Neural cell (in vitro differentiated cells): ENCODE data around the gene DNM3. TPM values are rescaled to one million over a fixed set of nuclear protein-coding genes. Genes with fewer than 3 reads are reported as not detected.

Experiments
- H2AFZ ChIP-seq: fragments of 200-600, 300-800 bp; sonication (generic), shearing (Covaris generic); 2 replicates; pipeline ENCODE4 v1.6.0; 2014; ENCODE audit warnings: low read depth, mild to moderate bottlenecking, antibody characterized with exemption, low read length, moderate library complexity
- H3F3A ChIP-seq: fragments of 200-600 bp; shearing (Covaris generic); 2 replicates; pipeline ENCODE4 v1.6.1; 2016; ENCODE audit warnings: mild to moderate bottlenecking, moderate library complexity, mixed read lengths, antibody characterized with exemption, low read length; ENCODE audit not compliant: insufficient read depth, poor library complexity, severe bottlenecking
- H3K27ac ChIP-seq: fragments of 200-600, 300-800 bp; sonication (generic), shearing (Covaris generic); 2 replicates; pipeline ENCODE4 v1.5.1; 2014; ENCODE audit warnings: mild to moderate bottlenecking, low read length, moderate library complexity
- H3K27me3 ChIP-seq: fragments of 300-800, 200-600 bp; sonication (generic), shearing (Covaris generic); 2 replicates; pipeline ENCODE4 v1.6.0; 2014; ENCODE audit warnings: mild to moderate bottlenecking, low read depth, low read length, moderate library complexity; ENCODE audit not compliant: insufficient read depth
- H3K36me3 ChIP-seq: fragments of 300-800, 200-600 bp; sonication (generic), shearing (Covaris generic); 2 replicates; pipeline ENCODE4 v1.5.1; 2014; ENCODE audit warnings: mild to moderate bottlenecking, antibody characterized with exemption, low read length, moderate library complexity; ENCODE audit not compliant: insufficient read depth
- H3K4me2 ChIP-seq: fragments of 300-800, 200-600 bp; sonication (generic), shearing (Covaris generic); 2 replicates; pipeline ENCODE4 v1.6.0; 2014; ENCODE audit warnings: mild to moderate bottlenecking, low read length
- H3K4me3 ChIP-seq: fragments of 300-800, 200-600 bp; sonication (generic), shearing (Covaris generic); 2 replicates; pipeline ENCODE4 v1.5.1; 2014; ENCODE audit warnings: mild to moderate bottlenecking, low read length, moderate library complexity
- H3K79me2 ChIP-seq: fragments of 200-600 bp; shearing (Covaris generic); replicated peaks from 2 replicates; pipeline ENCODE4 v1.6.0; 2014; ENCODE audit warnings: mild to moderate bottlenecking, low read length, moderate library complexity; ENCODE audit not compliant: insufficient read depth
- H3K9ac ChIP-seq: fragments of 300-800, 200-600 bp; sonication (generic), shearing (Covaris generic); 2 replicates; pipeline ENCODE4 v1.6.1; 2016; ENCODE audit warnings: mild to moderate bottlenecking, low read length, mixed read lengths
- H3K9me2 ChIP-seq: fragments of 200-600 bp; shearing (Covaris generic); 2 replicates; pipeline ENCODE4 v1.6.1; 2016; ENCODE audit warnings: mild to moderate bottlenecking, low read length, mixed read lengths; ENCODE audit not compliant: insufficient read depth
- H3K9me3 ChIP-seq: fragments of 200-600, 300-800 bp; sonication (generic), shearing (Covaris generic); 2 replicates; pipeline ENCODE4 v1.6.1; 2016; ENCODE audit warnings: mild to moderate bottlenecking, mixed run types, low read length, moderate library complexity, mixed read lengths
- H4K20me1 ChIP-seq: fragments of 200-600 bp; shearing (Covaris generic); 2 replicates; pipeline ENCODE4 v1.6.1; 2016; ENCODE audit warnings: mild to moderate bottlenecking, mixed run types; ENCODE audit not compliant: insufficient read depth
- CTCF ChIP-seq: fragments of 450-650 bp; IDR thresholded peaks from 2 replicates; pipeline ENCODE4 v1.5.1; 2014; ENCODE audit warnings: antibody characterized with exemption, mild to moderate bottlenecking, moderate library complexity; ENCODE audit not compliant: poor library complexity, severe bottlenecking
- EP300 ChIP-seq: fragments of 450-650 bp; conservative IDR thresholded peaks from 2 replicates; pipeline ENCODE4 v1.6.1; 2014; ENCODE audit warnings: antibody characterized with exemption, mild to moderate bottlenecking, moderate library complexity; ENCODE audit not compliant: poor library complexity, severe bottlenecking
- EZH2 ChIP-seq: fragments of 200-600, 300-800 bp; shearing (Covaris generic), sonication (generic); IDR thresholded peaks from 2 replicates; pipeline ENCODE4 v1.6.1; 2014; ENCODE audit warnings: antibody characterized with exemption, low read length, borderline replicate concordance, mild to moderate bottlenecking; ENCODE audit not compliant: insufficient read depth, poor library complexity, severe bottlenecking
- MXI1 ChIP-seq: fragments of 450-650 bp; conservative IDR thresholded peaks from 2 replicates; pipeline ENCODE4 v1.6.1; 2014; ENCODE audit warnings: antibody characterized with exemption, mild to moderate bottlenecking; ENCODE audit not compliant: poor library complexity, severe bottlenecking
- POLR2AphosphoS5 ChIP-seq: IDR thresholded peaks from 2 replicates; pipeline ENCODE4 v1.6.1; 2012
- RAD21 ChIP-seq: fragments of 450-650 bp; conservative IDR thresholded peaks from 2 replicates; pipeline ENCODE4 v1.6.1; 2014; ENCODE audit warnings: antibody characterized with exemption, mild to moderate bottlenecking, moderate library complexity
- SMC3 ChIP-seq: fragments of 450-650 bp; conservative IDR thresholded peaks from 2 replicates; pipeline ENCODE4 v1.6.1; 2014; ENCODE audit warnings: antibody characterized with exemption, mild to moderate bottlenecking, moderate library complexity; ENCODE audit not compliant: poor library complexity
- TAF1 ChIP-seq: IDR thresholded peaks from 2 replicates; pipeline ENCODE4 v1.6.1; 2012; ENCODE audit warnings: low read depth
- polyA minus RNA-seq: library from RNA; depleted of rRNA, polyadenylated mRNA; stranded (reverse); fragments of >200 nt; gene quantifications from 2 replicates; pipeline ENCODE4 v1.2.3, GENCODE V29; 2014
- polyA plus RNA-seq: library from polyadenylated mRNA; depleted of rRNA; stranded (reverse); fragments of >200 nt; gene quantifications from 2 replicates; pipeline ENCODE4 v1.2.3, GENCODE V29; 2014
- TF ChIP-seq, protein P1 (sequence below): IDR thresholded peaks from 2 replicates; pipeline ENCODE4 v1.6.1; 2012; ENCODE audit warnings: borderline replicate concordance

Gene DNM3
- polyA plus RNA-seq (33.2 and 37.1 TPM in 2 replicates), polyA minus RNA-seq (102 and 136 TPM in 2 replicates)

- Histone ChIP-seq H3K9me2 (no peaks in the 10 kb centered on the region), H3K27me3 (no peaks in the 10 kb centered on the region), H3K4me2 (peak within 1 kb of the TSS; percentile 57), H4K20me1 (no peaks in the 10 kb centered on the region), H3K79me2 (peaks cover 21% of the 10 kb centered on the region), H3K36me3 (no peaks in the 10 kb centered on the region), H3K4me3 (peak within 1 kb of the TSS; percentile 86), H3K27ac (peak within 1 kb of the TSS; percentile 85), H3K9ac (peak within 1 kb of the TSS; percentile 91), H3F3A (peaks cover 6% of the 10 kb centered on the region), H3K9me3 (no peaks in the 10 kb centered on the region), H2AFZ (peak within 1 kb of the TSS; percentile 73)
- no peak for TF ChIP-seq EZH2
- TF ChIP-seq MXI1, result peak; percentile 61
- TF ChIP-seq CTCF, result no peak
- peak; percentile 21 for TF ChIP-seq SMC3
- peak; percentile 35 for TF ChIP-seq RAD21
- TF ChIP-seq POLR2AphosphoS5, result peak; percentile 97
- TF ChIP-seq, protein P1, sequence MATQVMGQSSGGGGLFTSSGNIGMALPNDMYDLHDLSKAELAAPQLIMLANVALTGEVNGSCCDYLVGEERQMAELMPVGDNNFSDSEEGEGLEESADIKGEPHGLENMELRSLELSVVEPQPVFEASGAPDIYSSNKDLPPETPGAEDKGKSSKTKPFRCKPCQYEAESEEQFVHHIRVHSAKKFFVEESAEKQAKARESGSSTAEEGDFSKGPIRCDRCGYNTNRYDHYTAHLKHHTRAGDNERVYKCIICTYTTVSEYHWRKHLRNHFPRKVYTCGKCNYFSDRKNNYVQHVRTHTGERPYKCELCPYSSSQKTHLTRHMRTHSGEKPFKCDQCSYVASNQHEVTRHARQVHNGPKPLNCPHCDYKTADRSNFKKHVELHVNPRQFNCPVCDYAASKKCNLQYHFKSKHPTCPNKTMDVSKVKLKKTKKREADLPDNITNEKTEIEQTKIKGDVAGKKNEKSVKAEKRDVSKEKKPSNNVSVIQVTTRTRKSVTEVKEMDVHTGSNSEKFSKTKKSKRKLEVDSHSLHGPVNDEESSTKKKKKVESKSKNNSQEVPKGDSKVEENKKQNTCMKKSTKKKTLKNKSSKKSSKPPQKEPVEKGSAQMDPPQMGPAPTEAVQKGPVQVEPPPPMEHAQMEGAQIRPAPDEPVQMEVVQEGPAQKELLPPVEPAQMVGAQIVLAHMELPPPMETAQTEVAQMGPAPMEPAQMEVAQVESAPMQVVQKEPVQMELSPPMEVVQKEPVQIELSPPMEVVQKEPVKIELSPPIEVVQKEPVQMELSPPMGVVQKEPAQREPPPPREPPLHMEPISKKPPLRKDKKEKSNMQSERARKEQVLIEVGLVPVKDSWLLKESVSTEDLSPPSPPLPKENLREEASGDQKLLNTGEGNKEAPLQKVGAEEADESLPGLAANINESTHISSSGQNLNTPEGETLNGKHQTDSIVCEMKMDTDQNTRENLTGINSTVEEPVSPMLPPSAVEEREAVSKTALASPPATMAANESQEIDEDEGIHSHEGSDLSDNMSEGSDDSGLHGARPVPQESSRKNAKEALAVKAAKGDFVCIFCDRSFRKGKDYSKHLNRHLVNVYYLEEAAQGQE, result peak; percentile 82
Observed at GRCh38 chr1:171841050-171841910, at the start of gene DNM3. Gene DNM3, plus strand, starts transcription at chr1:171841498. Its CDS starts 159 bp downstream, at chr1:171841657.

- no peak overlapping the region for H2AFZ ChIP-seq
- no peaks in the 10 kb centered on the region for H3K9me3 ChIP-seq
- no peak overlapping the region for H3K27ac ChIP-seq
- H3K9me2 ChIP-seq, result no peaks in the 10 kb centered on the region
- H3K79me2 ChIP-seq, result no peaks in the 10 kb centered on the region
- no peaks in the 10 kb centered on the region for H3F3A ChIP-seq
- H4K20me1 ChIP-seq, result no peaks in the 10 kb centered on the region
- no peak overlapping the region for H3K4me3 ChIP-seq
- H3K36me3 ChIP-seq, result no peaks in the 10 kb centered on the region
- H3K27me3 ChIP-seq, result no peaks in the 10 kb centered on the region
- H3K9ac ChIP-seq, result no peak overlapping the region
- TF ChIP-seq EP300, result no peak
- no peak for TF ChIP-seq EZH2
- no peak for TF ChIP-seq RAD21
- no peak for TF ChIP-seq MXI1
- no peak for TF ChIP-seq SMC3
- no peak for TF ChIP-seq TAF1
- no peak for TF ChIP-seq POLR2AphosphoS5
- no peak for TF ChIP-seq CTCF
- TF ChIP-seq, protein P1, result no peak
- no peak overlapping the region for H3K4me2 ChIP-seq
Observed at GRCh38 chr1:171792656-171793369, 48.5 kb upstream of the DNM3 start.
